Measurements from ENCODE around the gene MED14.
A peak's percentile ranks its signal among the peaks of the same experiment; 100 is the strongest.

The MED14 gene

GRCh38 chrX:40663880-40664630, 71.3 kb downstream of the MED14 start:
- no peak for DNase-seq (ENCODE audit: extremely low read depth in 1 of 2, low read depth in 1 of 2)

GRCh38 chrX:40663078-40663740, 72.1 kb downstream of the MED14 start:
- no peak for DNase-seq (ENCODE audit: extremely low read depth in 1 of 2, low read depth in 1 of 2)

- no peak for DNase-seq (ENCODE audit: extremely low read depth in 1 of 2, low read depth in 1 of 2)
These were observed 73.9 kb downstream of the MED14 start for GRCh38 chrX:40661489-40661888.

GRCh38 chrX:40660381-40660780, 75.0 kb downstream of the MED14 start:
- DNase-seq (ENCODE audit: extremely low read depth in 1 of 2, low read depth in 1 of 2): no peak

- DNase-seq (ENCODE audit: extremely low read depth in 1 of 2, low read depth in 1 of 2): no peak
These were observed 81.8 kb downstream of the MED14 start for GRCh38 chrX:40653535-40653934.

GRCh38 chrX:40652664-40653063, 82.7 kb downstream of the MED14 start:
- DNase-seq (ENCODE audit: extremely low read depth in 1 of 2, low read depth in 1 of 2): no peak

GRCh38 chrX:40651620-40652223, 83.6 kb downstream of the MED14 start:
- peak; percentile 46 to 49 for DNase-seq (ENCODE audit: extremely low read depth in 1 of 2, low read depth in 1 of 2)

- peak; percentile 84 to 93 for DNase-seq (ENCODE audit: extremely low read depth in 1 of 2, low read depth in 1 of 2)
These were observed 87.8 kb downstream of the MED14 start, which contains the start of gene CXorf38 for GRCh38 chrX:40647307-40648197. Gene CXorf38 (minus strand): TSS chrX:40647561. CDS start chrX:40647520, 41 bp downstream.

GRCh38 chrX:40646489-40647306, 88.6 kb downstream of the MED14 start:
- DNase-seq (ENCODE audit: extremely low read depth in 1 of 2, low read depth in 1 of 2): no peak

- DNase-seq (ENCODE audit: extremely low read depth in 1 of 2, low read depth in 1 of 2): no peak
These were observed 90.5 kb downstream of the MED14 start for GRCh38 chrX:40644821-40645358.

- no peak for DNase-seq (ENCODE audit: extremely low read depth in 1 of 2, low read depth in 1 of 2)
These were observed 91.2 kb downstream of the MED14 start for GRCh38 chrX:40644176-40644575.

- DNase-seq (ENCODE audit: extremely low read depth in 1 of 2, low read depth in 1 of 2): no peak
These were observed 97.7 kb downstream of the MED14 start for GRCh38 chrX:40637687-40638086.

- DNase-seq (ENCODE audit: extremely low read depth in 1 of 2, low read depth in 1 of 2): no peak
These were observed 103.1 kb downstream of the MED14 start for GRCh38 chrX:40632199-40632598.

- DNase-seq (ENCODE audit: extremely low read depth in 1 of 2, low read depth in 1 of 2): no peak
These were observed 106.8 kb downstream of the MED14 start for GRCh38 chrX:40628506-40628905.

- DNase-seq (ENCODE audit: extremely low read depth in 1 of 2, low read depth in 1 of 2): no peak
These were observed 110.0 kb downstream of the MED14 start for GRCh38 chrX:40625294-40625693.

GRCh38 chrX:40623665-40624064, 111.7 kb downstream of the MED14 start:
- DNase-seq (ENCODE audit: extremely low read depth in 1 of 2, low read depth in 1 of 2): no peak

- no peak for DNase-seq (ENCODE audit: extremely low read depth in 1 of 2, low read depth in 1 of 2)
These were observed 112.2 kb downstream of the MED14 start, which contains the start of gene MPC1L for GRCh38 chrX:40623139-40623536. Gene MPC1L (plus strand): TSS chrX:40623428. CDS start chrX:40623566, 138 bp downstream.

- DNase-seq (ENCODE audit: extremely low read depth in 1 of 2, low read depth in 1 of 2): no peak
These were observed 112.7 kb downstream of the MED14 start for GRCh38 chrX:40622479-40623138.

GRCh38 chrX:40617566-40617965, 117.8 kb downstream of the MED14 start:
- no peak for DNase-seq (ENCODE audit: extremely low read depth in 1 of 2, low read depth in 1 of 2)

Measured in activated CD8-positive, alpha-beta memory T cell treated with anti-CD3 and anti-CD28 coated beads for 1 hour (primary cell).